NCI-H2171 (cell line): ENCODE measurements around the gene BAIAP3.
"Not testable (repeated sequence)": the region's sequence is repeated elsewhere in the genome, so short reads cannot be mapped to it uniquely, and the experiment has no call there.

ENCODE experiments used
- DNase-seq: peaks from one replicate; lab custom pipeline; 2025; lab: John Stamatoyannopoulos, UW

The BAIAP3 gene

DNA sequence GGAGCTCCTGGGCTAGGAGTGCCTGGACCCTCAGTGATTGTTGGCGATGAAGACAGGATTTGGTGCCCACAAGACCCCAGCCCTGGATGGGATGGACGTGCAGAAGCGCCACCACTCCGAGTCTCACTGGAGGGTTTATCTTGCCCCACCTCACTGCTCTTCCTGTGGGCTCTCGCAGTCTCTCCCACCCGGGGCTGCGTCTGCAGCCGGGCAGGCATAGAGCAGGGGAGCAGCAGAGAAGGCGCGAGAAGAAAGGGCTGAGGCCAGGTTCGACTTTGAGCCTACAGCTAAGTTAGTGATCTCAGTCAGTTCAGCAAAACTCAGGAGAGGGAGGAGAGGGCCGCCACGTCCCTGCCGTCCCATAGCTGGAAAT is 17.4 kb upstream of the BAIAP3 start:
- no peak for DNase-seq

DNA sequence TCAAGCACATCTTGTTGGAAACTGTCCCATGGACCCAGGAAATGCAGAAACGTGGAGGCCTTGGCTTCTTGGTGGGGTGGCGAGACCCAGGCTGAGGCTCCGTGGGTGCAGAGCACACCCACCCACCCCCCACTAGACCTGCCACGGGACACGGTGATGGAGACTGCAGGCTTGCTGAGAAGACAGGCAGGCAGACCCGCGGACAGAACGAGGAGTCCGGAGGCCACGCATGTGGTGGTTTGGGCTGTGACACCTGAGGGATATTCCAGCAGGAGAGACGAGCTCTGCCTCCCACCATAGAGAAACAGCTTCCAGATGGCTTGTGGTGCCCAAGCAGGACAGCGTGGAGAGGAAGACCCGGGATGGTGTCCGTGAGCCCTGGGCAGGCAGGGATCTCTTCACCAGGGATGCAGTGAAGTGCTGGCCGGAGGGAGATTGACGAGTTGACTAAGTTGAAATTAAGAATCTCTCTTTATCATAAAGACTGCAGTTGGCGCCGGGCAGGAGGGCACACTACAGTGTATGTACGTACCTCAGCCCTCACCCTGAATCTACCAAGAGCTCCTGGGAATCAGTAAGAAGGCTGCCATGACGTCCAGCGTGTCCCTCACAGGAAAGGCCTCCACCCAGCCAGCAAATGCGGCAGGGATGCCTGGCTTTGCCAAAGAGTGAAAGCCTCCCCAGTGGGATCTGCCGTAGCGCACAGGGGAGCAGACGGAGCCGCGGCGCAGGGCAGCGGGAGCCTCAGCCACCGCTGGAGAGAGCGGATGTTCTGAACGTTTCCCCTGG is 15.8 kb upstream of the BAIAP3 start:
- no peak for DNase-seq

DNA sequence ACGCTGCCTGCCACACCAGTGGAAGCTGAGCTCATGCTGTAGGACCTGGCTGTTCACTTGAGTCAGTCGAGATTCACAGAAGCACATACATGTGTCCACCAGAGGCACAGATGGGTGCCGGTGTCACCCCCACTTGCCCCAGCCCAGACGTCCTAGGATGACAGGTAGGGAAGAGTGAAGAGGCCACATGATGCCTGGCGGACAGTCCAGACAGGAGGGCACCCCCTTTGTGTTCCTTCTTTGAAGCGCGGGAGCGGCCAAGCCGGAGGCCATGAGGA is 15.2 kb upstream of the BAIAP3 start:
- no peak for DNase-seq

DNA sequence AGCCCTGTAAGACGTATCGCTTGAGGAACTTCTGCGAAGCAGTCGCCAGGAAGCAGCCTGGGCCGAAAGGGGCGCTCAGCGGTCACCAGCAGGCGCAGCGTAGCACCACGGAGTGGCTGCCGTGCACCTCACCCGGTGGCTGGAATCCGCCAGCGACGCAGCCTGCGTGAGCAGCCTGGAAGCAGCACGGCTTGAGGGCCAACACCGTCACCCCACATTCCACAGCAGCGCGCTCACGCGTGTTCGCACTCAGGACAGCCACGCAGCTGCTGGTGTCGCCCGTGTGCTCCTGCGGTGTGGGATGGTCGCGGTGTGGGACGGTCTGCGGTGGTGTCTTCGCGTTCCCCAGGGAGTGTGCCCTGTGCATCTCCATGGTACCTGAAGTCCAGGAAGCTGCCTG is 14.4 kb upstream of the BAIAP3 start:
- DNase-seq = no peak

DNA sequence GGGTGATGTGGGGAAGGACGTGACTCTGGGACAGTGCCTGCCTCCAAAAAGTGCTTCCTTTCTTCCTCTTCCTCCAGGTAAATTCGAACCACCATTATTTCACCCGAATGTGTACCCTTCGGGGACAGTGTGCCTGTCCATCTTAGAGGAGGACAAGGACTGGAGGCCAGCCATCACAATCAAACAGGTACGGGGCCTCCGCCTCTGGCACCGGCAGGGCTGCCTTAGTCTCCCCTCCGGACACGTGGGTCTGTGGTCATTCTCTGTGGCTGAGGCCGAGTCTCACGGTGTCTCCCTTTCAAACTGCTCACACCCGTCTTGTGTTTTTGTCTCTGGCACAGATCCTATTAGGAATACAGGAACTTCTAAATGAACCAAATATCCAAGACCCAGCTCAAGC is 13.3 kb upstream of the BAIAP3 start:
- no peak for DNase-seq

DNA sequence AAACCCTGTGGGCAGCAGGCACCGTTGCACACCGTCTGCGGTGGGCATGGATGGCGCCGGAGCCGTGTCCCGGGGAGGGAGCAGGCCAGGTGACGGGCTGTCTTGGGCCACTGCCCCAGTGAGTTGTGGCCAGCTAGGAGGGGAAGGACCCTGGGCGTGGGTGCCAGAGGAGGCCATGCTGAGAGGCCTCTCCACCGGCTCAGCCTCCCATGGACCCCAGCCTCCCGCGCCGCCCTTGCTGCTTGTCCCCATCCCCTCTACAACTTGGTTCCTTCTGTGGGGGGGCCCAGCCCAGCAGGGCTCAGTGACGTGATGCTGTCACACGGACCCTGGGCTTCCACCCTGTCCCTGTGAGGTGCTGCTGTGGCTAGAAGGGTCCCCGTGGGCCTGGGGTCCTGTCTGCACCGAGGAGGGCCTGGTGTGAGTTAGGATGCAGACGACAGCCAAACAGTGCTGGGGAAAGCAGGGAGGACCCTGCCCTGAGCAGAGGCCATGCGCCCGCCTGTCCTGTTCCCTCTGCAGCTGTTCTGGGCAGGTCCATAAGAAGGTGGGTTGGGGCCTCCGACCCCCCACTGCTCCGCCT is 12.7 kb upstream of the BAIAP3 start:
- DNase-seq = no peak

DNA sequence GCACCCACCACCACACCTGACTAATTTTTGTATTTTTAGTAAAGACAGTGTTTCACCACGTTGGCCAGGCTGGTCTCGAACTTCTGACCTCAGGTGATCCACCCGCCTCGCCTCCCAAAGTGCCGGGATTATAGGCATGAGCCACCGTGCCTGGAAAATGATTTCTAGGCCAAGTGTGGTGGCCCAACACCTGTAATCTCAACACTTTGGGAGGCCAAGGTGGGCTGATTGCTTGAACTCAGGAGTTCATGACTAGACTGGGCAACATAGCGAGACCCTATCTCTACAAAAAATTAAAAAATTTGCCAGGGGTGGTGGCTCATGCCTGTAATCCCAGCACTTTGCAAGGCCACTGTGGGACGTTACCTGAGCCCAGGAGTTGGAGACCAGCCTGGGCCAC is 11.0 kb upstream of the BAIAP3 start:
- no peak for DNase-seq

DNA sequence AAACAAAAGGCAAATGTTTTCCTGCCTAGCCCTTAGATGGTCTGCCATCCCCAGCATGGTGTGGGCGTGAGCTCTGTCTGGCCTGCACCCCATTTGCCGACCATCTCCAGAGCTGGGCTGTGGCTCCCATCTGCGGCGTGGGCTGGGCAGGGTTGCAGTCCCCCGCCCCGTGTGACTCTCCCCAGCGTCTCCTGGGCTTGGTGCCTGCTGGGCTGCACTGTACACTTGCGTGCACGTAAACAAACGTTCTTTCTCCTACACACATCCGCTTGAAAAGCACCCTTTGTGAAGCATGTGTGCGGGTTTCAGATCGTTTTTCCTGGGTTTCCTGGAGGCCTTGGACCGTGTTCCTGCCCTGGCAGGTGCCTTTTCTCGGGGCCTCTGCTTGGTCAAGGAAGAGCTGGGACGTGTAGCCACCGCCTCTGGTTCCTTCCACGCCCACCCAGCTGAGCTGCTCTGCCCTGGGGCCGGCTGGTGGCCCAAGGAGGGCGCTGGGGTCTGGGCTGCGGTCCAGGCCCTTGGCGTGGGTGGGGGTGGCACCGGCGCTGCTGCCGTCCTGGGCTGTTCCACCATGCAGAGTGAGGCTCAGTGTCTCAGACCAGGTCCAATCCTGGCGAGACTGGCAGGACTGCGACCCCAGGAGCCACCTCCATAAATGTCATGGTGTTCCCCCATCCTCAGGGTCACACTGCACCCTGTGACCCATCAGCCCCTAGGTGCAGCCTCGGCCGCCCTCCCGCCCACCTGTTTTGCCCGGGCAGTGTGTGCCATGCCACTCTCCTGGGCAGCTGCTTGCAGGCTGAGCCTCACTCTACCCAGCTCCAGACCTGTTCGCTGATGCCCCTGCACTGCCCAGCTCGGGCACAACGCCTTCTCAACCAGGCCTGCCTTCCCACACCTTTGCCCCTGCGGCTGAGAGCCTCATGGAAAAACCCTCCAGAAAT is 9.9 kb upstream of the BAIAP3 start:
- DNase-seq = no peak

DNA sequence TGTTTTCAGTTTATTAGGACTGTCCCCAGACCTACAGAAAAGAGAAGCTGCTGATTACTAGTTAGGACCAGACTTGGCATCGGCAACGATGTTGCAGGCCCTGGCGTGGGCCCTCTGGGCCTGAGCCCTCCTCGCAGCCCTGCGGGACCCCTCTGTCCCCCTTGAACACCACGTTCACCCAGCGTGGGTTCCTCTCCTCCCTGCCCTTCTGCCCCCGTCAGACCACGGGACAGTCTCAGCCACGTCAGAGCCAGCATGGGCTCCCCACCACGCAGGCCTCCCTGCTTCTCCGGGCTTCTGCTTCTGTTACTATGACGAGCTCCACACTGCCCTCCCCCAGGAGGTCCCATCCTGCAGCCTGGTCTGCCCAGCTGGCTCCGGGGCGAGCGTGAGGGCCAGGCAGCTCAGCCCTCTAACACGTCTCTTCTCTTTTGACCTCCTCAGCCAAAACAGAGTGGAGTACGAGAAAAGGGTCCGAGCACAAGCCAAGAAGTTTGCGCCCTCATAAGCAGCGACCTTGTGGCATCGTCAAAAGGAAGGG is 9.1 kb upstream of the BAIAP3 start:
- DNase-seq = no peak

DNA sequence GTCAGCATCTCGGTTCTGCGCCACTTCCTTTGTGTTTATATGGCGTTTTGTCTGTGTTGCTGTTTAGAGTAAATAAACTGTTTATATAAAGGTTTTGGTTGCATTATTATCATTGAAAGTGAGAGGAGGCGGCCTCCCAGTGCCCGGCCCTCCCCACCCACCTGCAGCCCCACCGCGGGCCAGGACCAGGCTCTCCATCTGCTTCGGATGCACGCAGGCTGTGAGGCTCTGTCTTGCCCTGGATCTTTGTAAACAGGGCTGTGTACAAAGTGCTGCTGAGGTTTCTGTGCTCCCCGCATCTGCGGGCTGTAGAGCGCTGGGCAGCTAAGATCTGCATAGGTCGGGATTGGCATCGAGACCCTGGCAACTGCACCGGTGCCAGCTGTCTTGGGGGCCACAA is 8.2 kb upstream of the BAIAP3 start:
- no peak for DNase-seq

DNA sequence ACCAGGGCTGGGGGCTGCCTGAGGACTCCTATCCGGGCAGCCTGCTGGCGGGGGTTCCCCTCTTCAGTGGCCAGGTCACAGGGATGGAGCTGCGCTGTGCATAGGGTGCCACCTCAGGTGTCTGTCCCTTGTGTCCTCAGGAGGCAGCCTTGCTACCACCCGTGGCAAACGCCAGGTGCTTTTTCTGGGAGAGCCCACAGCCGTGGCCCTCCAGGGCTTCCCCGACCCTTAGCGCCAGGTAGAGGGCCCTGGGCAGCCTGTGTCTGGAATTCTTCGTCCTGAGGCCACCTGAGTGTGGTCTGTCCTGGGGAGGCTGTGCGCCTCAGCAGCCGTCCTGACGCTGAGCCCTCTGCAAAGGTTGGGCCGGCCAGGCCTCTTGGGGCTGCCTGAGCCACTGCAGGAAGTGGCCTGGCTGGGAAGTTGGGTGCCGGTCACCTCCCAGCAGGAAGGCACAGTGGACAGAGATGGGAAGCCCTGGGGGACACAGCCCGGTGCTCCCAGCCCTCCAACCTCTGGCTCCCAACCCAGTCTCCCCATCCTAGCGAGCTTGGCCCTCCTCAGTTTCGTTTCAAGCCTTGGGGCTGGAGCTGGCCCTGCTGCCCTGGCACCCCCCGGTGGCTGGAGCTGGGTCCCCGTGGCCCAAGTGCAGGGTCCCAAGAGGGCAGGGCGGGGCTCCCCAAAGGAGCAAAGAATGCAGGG is 7.6 kb upstream of the BAIAP3 start:
- no peak for DNase-seq

DNA sequence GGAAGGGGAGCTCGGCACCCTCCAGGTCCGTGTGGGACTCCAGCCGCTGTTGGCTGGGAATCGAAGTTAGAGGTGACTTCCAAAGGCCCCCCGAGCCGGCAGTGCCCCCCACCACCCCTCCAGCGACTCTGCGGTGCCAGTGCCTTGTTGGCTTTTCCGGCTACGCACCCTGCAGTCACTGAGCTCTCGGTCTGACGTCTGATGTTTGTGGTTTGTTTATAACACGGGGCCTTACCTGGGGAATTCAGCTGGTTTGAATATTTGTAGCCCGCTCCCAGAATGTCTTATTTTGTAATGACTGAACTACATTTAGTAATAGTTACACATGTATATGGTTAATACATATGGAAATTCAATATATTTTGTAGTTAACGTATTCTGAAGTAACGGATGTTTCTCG is 7.1 kb upstream of the BAIAP3 start:
- DNase-seq = no peak

DNA sequence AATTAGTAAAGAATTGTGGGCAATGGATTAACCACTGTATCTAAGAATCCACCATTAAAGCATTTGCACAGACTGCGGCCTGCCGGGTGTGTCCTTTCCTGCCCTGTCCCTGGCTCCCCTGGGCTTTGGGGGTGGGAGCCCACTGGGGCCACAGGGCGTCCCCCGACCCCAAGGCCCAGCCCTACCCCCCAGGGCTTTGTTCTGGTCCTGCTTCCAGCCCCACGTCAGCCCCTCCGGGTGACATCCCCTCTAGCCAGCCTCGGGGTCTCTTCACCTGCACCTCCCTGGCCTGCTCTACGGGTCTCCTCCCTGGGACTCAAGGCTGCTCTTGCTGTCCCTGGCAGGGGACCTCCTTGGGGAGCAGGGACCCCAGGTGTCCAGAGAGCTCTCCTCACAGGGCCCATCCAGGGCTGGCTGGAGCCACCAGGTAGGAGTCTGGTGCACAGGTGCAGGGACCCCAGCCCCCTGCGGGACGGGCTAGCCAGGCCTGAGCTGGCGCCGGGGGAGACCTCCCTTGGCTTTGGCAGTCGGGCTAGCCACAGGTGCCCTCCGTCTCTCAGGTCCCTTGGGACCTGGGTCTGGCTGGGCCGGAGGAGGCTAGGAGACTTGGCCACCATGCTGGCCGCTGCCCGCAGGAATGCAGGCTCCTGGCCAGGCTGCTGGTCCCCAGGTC is 6.4 kb upstream of the BAIAP3 start:
- DNase-seq = no peak

DNA sequence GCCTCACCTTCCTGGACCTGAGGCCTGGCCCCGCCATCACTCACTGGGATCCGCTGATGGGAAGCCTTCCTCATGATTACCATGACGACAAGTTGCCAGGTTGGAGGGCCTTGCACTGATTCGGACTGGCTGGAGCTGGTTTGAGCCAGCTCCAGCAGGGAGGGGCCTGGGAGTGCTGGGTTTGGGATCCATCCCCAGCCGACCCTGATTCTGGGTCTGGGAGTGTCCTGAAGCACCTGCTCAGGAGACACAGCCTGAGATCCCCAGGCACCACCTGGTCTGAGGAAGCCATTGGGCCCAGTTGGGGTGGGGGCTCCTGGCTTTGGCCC is 5.9 kb upstream of the BAIAP3 start:
- DNase-seq = no peak

DNA sequence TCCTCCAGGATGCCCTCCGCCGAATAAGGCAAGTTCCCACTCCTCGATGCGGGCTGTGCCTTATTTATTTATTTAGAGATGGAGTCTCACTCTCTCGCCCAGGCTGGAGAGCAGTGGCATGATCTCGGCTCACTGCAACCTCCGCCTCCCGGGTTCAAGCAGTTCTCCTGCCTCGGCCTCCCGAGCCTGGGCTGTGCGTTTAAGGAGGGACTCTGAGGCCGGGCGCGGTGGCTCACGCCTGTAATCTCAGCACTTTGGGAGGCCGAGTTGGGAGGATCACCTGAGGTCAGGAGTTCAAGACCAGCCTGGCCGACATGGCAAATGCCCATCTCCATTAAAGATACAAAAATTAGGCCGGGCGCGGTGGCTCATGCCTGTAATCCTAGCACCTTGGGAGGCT is 5.3 kb upstream of the BAIAP3 start:
- not testable (repeated sequence) for DNase-seq

DNA sequence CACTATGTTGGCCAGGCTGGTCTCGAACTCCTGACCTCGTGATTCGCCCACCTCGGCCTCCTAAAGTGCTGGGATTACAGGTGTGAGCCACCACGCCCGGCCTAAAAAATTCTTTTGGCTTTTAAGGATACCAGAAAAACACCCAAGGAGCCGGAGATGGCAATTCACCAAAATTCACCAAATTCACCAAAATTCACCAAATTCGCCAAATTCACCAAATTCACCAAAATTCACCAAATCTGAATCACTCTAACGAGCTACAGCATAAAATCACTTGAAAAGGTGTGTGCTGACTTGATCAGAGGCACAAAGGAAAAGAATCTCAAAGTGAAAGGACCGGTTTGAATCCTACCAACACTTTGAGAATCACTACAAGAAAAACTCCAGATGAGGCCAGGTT is 4.5 kb upstream of the BAIAP3 start:
- not testable (repeated sequence) for DNase-seq

DNA sequence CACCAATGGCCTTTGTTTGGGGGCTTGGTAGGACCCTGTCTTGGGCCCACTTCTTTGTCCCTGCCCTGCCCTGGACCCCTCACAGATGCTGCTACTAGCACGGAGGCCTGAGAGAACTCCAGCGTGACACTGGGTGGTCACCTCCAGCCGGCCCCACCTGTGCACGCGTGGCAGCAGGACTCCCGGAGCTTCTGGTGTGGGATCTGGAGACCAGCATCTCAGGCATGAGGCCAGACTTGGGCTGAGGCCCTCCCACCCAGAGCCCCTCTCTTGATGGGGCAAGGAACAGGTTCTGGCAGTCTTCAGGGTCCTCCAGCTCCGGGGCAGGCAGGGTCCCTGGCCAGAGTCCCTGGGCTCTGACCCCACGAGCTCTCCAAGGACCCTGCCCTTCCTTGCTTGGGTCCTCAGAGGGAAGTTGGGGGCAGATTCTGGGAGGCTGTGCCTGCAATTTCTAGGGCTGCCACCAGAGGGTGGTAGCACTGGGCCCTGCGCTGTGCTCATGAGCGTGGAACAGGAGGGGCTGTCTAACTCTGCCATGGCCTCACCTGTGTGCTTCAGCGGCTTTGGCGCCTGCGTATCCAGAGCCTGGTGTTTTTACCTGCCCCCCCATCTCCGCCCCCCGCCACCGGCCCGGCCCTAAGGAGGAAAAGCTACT is 3.1 kb upstream of the BAIAP3 start:
- no peak for DNase-seq

DNA sequence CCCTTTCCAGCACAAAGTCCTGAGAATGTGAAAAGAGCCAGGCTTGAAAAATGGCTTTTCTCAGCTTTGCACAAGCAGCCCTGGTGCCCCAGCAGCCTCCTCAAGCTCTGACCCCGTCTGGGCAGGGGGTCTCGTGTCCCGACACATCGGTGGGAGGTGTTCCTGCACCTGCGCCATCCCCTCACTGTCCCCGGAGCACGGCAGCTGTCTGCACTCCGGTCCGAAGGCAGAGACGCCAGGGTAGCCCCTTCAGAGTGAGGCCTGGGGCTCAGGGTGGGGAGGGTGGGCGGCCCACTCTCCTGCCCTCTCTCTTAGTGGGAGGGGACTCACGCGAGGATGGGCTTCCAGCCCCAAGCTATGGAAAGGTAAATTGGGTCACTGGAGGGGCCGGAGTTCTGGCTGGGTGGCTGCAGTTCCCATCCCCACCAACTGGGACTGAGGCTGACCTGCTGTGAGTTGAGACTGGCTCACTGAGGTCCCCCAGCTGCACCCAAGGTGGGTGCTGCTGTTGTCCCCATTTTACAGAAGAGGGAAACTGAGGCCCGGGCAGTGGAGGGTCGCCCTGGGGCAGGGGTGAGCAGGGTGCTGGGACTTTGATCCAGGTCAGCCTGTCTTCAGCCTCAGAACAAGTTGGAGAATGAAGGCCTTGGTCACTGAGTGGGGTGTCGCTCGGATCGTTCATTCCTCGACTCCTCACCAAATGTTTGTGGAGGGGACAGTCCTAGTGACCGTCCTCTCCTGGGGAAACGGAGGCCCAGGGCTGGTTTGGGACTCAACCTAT is 2.3 kb upstream of the BAIAP3 start:
- DNase-seq = no peak

DNA sequence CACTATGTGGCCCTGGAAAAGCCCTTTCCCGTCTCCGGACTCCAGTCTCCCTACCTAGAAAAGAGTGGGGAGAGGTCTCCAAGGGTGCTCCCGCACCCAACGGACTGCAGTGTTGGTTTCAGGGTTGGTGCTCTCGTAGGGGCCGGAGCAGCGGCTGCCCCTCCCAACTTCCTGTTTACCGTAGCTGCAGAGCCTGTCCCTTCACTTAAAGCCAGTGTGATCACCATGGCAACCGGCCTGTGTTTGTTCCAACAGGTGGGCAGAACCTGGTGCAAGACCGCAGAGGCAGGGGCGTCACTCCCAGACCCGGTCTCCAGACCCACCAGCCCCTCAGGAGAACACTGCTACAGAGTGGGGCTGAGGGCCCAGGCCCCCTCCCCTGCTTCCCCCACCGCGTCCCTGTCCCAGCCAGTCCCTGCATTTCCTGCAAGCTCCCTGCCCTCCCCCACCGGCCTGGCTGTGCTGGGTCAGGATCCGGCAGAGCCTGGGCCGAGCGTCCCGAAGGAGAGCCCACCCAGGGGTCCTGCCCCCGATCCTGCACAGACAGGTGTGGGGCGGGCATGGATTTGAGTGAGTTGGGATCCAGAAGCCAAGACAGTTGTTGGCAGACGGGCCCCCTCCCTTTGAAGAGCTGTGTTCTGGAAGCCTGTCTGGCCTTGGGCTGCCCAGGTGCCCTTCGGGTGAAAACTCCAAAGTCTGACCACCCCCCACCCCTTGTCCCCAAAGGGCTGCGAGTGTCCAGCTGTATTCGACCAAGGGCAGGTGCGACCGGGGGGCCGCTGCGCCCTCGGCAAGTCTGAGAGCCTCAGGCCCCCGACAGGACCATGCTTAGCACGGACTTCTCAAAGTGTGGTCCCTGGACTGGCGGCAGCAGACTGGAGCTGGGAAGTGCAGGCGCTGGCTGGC is 1.5 kb upstream of the BAIAP3 start:
- no peak for DNase-seq
